HG03064 (cell line): ENCODE data around the gene HCFC1.

ENCODE experiments used
- ATAC-seq: cut with Tn5 transposase; IDR thresholded peaks from one replicate; pipeline ENCODE4 v1.9.1; 2021; ENCODE audit warnings: low read depth; ENCODE audit not compliant: unreplicated experiment

The HCFC1 gene

DNA sequence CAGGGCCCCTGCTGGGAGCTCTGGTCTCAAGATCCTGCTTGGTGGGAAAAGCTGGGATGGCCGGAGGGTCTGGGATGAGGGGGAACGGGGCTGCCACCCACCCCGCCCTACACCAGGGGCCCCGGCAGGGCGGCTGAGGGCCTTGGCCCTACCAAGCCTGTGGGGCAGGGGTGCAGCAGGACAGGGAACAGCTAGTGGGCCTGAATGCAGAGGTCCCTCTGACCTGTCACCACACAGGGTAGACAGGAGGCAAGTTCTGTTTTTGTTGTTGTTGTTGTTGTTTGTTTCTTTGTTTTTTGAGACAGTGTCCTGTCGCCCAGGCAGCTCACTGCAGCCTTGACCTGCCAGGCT, 26.8 kb downstream of the HCFC1 start:
- ATAC-seq, result no peak

DNA sequence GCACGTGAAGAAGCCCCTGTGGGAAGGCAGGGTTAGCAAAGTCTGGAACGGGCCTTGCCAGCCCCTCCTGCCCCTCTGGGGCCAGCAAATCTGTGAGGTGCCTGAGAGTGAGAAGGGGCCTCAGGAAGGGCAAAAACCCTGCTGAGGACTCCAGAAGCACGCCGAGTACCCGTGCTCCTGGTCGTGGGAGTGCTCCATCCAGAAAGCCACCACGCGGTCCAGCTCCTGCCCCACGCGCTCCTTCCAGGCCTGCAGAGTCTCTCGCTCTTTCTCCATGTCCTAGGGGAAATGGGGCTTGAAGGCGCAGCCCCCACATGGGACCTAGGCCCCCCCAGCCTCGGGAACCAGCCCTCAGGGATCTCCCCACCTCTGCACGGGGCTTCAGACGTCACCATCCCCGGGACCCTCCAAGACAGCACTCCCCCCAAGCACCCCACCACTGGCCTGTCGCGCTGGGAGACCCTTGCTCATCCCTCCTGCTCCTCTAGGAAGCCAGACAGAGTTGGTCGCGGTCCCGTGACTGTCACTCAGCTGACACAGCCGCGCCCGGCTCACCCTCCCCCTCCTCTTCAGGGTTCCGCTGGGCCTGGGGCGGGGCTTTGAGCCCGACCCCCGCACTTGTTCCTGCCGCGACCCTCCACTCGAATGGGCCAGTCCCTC, 27.3 kb downstream of the HCFC1 start, which contains the start of gene RENBP:
Gene RENBP, minus strand, starts transcription at position 504 of the 660 bp plus-strand sequence. Its CDS starts 33 bp downstream, at position 471.
- ATAC-seq, result no peak

DNA sequence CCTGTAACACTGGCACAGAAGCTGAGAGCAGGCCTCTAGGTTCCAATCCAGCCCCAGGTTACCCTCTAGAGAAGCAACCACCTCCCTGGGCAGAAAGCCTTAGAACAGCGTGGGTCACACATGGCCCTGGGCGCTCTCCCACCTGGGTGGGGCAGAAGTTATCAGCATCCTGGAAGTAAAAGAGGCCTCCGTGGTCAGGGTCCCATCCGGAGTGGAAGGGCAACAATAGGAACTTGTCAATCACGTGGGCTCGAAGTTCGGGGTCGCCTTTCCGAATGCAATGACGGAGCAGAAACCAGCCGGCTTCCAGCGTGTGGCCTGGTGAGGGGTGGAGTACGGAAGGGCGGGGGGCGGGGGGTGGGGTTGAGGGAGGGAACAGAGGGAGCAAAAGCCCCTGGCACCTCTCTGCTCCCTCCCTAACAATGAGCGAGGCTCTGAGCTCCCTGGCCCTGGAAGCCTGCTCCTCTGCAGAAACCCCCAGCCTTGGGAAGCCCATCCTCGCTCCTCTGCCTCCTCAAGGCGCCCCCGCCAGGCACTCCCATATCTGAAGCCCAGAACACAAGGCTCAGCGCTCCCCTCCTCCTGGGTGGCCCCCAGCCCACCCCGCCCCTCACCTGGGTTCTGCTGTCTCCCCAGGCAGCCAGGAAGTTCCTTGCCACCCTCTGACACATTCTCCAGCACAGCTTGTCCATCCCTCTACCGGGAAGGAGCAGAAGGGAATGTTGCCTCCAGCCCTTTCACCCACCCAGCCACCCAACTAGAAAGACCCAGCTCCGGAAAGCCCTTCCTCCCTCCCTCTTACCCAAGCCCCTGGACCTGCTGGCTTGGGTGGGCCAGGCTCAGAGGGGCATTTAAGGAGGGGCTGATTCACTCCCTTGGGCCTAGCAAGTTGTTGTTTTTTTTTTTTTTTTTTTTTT, 30.0 kb downstream of the HCFC1 start:
- no peak for ATAC-seq

DNA sequence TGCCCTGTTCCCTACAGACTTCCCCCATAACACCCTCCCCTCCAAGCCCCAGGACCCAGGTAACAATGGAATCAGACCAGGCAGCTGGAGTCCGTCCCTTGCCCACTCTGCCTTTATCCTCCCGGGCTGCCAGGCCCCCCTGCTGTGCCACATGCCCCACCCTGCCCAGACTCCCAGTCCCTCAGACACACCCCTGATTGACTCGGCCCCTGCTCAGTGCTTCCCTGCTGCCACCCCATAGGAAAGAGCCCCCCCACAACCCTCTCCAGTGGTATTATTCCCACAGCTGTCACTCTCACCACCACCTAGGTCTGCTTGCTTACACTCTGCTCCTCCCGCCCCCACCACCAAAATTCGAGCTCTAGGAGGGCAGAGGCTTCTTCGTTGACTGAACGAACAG, 32.0 kb downstream of the HCFC1 start:
- no peak for ATAC-seq

DNA sequence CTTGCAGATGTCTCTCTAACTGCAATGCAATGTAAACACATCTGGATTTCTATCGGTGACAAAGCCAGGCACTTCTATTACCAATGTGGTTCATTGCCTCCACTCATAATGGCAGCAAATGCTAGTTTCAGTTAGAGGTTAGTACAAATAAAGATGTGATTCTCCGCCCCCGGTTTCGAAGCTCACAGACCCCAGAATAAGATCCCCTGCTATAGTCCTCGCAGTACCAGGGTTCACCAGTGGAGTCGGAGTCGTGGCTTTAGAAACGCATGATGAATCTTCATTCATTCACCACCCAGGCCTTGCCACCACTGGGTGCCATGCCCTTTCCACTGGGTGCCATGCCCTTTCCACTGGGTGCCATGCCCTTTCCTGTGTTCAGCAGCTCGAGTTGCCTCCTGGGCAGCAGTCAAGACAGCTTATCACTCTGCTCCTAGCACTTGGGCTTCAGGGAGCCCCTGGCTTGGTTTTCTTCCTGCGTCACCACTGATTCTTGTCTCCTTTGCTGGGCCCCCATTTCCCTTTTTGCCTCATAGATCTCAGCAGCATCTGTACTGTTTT, 33.3 kb downstream of the HCFC1 start:
- ATAC-seq, result no peak

DNA sequence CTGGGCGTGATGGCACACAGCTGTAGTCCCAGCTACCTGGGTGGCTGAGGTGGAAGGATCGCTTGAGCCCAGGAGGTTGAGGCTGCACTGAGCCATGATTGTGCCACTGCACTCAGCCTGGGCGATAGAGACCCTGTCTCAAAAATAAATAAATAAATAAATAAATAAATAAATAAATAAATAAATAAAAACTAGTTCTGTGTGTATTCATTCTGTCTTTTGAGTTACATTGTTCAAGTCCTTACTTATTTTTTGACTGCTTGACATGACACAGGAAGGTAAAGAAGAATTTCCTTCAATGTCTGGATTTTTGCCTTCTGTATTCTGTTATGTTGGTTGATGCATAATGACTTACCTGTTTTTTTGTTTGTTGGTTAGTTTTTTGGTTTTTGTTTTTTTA, 34.6 kb downstream of the HCFC1 start:
- ATAC-seq, result no peak

DNA sequence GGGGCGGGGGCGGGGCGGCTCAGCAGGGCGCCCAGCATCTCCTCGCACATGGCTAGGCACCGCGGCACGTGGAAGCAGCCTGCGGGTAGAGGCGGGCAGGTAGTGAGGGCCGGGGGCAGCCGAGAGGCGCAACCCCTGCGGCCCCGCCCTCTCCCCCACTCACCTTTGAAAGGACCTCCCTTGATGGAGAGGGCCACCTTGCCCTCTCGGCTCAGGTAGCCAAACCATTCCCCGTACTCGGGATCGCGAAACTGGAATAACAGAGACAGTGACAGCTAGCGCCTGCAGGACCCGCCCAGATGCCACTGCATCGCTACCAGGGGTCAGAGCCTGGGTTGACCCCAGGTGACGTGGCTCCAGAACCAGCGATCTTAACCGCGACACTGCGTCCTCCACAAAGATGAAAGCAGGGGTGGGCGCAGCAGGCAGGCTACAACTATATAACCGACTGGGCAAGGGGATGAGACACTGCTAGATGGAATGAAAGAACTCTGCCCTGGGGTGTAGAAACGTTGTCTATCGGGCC, 36.2 kb downstream of the HCFC1 start:
- ATAC-seq, result peak; percentile 17

DNA sequence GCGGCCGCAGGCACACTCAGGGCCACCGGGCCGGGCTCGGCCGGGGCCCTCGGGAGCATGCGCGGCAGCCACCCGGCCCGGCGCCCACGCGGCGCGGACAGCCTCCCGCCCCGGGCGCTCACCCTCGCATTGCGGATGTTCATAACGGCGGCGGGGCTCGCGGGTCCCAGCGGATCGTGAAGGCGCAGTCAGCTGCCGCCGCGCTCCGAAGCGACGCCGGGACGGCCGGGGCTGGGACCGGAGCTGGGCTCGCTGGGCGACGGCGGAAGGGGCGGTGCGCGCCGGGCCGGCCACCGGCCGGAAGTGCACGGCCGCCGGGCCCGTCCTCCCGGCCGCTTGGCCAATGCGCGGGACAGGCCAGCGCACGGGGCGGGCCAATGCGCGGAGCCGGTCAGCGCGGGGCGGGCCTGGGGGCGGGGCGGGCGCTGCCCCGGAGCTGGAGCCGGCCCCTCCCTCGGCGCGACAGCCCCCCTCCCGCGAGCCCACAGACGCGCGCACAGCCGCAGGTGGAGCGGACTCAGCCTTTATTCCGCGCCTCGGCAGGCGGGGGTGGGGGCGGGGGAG, 36.8 kb downstream of the HCFC1 start, which contains the start of gene NAA10:
Gene NAA10, minus strand, starts transcription at position 276 of the 564 bp plus-strand sequence. Its CDS starts 133 bp downstream, at position 143.
- ATAC-seq, result peak; percentile 90

DNA sequence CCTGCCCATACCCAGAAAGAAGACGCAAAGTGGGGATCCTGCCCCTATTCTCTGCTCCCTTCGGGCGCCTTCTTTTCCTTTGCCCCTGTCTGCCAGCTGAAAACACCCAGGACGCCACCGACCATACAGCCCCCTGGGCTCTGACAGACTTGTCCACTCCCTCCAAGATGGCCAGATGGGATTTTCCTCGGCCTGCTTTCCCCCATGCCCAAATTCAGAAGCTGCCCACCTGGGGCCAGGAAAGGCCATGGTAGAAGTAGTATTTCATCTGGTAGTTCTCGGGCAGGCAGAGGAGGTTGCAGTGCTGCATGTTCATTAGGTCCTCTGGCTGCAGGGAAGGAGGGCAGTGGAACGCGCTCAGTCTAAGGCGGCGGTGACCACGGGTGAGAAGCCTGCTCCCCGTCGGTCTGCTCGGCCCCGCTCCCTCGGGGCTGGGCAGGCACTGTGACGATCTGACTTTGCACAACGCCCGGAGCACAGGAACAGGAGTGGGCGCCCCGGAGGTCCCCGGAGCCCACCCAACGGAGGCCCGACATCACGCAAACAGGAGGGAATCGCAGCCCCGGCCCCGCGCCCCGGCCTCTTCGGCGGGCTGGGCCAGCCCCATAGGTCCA, 37.4 kb downstream of the HCFC1 start:
- ATAC-seq, result no peak

DNA sequence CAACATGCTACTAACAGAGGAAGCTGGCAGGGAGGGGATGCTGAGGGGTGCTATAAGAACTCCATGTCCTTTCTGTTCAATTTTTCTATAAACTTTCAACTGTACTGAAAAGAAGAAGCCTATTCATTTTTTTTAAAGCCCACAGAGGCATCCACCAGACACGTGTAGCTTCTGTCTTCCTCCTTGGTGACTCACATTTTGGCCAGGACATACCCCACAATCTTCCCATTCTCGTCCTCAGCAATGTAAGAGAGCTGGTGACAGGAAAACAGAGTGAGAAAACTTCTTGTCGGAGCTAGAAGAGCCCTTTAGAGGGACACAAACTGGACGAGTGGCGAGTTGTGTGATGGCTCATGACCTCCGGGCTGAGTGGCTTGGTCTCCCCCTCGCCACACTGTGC, 37.9 kb downstream of the HCFC1 start:
- no peak for ATAC-seq

DNA sequence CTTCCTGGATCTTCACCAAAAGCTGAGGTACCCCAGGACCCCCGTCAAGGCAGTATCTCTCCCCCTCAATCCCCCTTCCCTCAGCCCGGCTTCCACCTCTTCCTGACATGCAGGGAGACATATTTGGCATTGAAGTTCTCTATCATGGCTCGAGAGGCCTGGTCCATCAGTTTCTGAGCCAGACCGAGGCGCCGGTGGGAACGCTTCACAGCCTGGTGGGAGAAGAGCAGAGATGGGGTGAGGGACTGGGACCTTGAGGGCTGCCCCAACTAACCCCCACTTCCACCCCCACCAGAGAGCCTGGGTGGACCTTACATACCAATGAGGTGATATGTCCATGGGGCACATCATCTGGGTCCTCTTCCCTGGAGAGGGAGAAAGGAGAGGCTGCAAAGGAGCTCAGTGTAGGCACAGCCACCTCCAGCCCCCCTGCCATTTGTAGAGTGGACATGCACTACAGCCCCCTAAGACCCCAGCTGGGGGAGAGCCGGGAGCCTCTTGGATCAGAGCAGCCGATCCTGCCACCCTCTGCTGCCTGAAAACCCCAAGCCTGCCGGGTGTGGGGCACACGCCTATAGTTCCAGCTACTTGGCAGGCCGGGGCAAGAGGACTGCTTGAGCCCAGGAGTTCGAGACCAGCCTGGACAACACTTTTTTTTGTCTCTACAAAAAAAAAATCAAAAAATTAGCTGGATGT, 39.2 kb downstream of the HCFC1 start:
- no peak for ATAC-seq

DNA sequence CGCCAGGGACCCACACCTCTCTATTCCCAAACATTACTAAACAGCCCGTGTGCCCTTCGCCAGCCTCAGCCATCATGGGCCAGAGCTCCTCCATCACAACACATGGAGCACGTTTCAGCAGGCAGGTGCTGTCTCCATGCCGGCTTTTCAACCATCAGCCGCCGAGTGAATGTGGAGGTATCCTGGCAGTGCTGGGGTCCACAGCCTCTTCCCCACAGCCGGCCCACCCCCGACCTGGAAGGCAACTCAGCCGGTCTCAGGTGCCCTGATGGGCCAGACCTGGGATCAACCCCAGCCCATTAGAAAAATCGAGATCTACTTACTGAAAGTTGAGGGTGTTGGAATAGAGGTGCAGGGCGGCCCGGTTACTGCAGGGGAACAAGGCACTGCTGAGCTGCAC, 39.9 kb downstream of the HCFC1 start:
- no peak for ATAC-seq

DNA sequence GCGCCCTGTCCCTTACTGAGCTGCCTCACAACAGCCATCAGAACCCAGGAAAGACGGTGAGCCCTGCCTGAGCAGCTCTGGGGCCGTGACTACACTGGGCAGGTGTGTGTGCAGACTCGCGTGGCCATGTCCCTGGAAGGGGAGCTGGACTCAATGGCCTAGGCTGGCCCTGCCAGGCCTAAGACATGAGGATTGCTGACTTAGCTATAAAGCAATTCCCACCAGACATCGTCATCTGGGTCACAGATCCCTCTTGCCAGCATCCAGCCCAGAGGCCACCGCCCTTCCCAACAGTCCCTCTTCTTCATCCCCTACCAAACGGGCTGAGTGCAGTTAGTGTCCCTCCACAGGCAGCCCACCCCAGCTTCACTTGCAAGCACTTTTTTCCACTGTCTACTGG, 40.5 kb downstream of the HCFC1 start:
- ATAC-seq, result no peak

DNA sequence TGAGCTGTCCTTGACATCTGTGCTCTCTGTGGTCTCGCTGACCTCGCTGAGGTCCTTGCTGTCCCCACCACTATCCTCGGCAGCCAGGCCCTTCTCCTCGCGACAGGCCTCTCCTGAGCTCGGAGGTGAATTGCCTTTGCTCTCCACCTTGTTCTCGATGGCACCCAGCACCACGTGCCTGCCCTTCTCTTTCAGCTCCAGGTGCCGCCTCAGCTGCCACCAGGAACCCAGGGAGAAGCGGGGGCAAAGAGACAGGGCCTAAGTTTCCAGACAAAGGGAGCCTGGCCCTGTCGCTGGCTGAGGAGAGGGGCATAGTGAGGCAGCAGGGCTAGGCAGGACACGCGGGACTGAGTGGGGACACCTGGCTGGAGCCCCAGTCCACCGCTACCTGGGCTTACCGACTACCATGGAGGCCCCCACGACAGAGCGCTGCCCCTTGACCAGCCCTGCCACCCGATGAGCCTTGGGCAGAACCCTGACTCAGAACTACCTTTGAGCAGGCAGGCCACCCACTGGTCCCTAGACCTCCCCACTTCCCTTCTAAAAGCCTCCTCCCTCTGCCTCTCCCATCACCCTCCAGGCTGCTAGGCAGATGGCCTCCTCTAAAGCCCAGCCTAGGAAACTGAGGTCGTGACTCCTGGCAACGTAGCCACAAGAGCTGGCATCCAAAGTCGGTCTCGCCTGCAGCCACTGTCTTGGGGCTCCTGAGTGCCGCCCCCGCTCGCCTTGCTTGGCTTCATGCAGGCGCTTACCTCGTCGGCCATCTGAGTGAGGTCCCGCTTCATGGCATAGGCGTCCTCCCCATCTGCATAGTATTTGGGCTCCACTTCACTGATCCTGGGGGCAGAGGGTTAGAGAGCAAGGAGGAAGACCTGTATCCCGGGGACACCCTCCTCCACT, 41.4 kb downstream of the HCFC1 start:
- no peak for ATAC-seq

DNA sequence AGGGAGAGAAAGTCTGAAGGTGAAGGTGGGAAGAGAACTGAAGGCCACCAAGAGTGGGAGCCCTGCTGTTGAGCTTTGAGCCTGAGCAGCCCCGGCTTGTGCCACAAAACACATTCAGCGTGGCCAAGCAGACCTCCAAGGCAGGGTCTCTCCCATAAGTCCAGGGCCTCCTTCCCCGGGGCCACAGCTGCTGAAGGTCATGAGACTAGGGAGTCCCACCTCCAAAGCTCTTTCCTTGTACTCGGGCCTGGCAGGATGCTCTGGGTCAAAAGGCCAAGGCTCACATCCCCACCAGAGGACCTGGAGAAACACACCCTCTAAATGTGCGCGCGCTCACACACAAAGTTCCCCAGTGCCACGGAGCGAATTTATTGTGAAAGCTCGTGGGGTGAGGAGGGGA, 42.0 kb downstream of the HCFC1 start:
- no peak for ATAC-seq

DNA sequence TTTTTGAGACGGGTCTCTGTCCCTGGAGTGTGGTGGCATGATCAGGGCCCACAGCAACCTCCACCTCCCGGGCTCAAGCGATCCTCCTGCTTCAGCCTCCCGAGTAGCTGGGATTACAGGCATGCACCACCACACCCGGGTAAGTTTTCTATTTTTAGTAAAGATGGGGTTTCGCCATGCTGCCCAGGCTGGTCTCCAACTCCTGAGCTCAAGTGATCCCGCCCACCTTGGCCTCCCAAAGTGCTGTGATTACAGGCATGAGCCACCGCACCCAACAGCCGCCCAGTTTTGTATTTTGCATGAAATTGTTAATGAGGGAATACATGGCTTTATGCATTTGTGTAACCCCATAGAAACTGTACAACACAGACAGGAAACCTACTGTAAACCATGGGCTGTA, 42.8 kb downstream of the HCFC1 start:
- ATAC-seq, result no peak

DNA sequence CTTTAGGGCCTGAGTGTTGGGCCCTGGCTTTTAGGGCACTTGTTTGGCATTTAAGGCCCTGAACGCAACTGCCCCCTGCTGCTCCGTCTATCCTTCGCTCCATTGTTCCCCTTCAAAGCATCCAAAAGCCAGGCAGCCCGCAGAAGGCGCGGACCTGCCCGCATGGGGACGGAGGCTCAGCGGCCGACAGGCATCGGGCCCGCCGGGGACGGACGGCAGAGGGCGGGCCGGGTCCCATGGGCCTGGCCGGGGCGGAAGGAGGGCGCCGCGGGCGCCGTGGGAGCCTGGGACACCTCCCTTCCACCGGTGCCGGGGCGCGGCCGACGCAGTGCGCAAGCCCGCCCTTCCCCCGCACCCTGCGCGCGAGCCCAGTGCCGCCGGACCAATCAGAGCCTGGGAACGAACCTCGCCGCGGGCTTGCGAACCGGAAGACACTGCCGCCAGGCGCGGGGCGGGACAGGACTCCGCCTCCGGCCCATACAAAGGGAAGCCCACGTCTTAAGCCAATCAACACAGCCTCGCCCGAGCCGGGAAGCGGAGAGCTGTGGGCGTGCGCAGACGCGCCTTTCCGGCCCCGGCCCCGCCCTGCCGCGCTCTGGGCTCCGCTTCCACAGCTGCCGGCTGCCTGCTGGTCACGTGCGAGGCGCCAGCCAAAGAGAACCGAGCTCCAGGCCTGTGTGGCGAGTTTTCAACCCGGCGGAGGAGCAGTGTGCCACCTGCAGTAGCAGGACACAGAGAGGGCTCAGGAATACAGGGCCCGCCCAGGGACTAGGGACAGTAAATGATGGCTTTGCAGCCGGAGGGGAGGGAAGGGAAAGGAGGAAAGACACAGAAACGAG, 43.5 kb downstream of the HCFC1 start:
- ATAC-seq, result peak; percentile 69

DNA sequence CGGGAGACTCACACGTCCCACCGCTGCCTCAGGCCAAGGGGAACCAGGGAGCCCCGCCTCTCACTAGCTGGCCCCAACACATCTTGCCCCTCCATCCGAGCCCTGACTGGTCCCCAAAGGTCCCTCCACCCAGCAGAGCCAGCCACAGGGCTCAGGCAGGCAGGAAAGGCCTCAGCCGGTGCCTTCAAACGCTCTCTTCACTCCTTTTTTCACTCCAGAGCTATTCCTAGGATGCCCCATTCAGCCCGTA, 44.0 kb downstream of the HCFC1 start:
- ATAC-seq, result no peak
